Activated gamma-delta T cell treated with anti-CD3 and anti-CD28 coated beads, Interleukin-2, amount 50 U/mL, for 16 hours (primary cell): ENCODE results near the gene TBKBP1.
"Not testable (repeated sequence)": the region's sequence is repeated elsewhere in the genome, so short reads cannot be mapped to it uniquely, and the experiment has no call there.

Experiments used
- DNase-seq: peaks from one replicate; pipeline ENCODE4 v3.0.0-alpha.2; 2020; ENCODE audit warnings: low read depth

Gene TBKBP1

DNA sequence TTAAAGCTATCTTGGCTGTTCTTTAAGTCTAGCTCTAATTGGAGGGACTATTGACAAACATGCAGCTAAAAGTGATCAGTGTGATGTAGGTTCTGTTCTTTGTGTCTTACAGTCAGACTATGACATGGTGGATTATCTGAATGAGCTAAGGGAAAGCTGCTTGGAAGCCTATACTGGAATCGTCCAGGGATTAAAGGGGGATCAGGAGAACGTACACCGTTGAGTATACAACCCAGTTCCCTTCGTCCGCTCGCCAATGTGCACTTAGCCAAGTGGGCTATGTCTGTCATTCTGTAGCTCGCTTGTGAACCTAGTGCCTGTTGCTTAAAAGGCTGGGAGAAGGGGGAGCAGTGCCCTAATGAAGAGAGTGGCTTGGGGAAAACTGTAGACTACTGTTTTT, 15.8 kb upstream of the TBKBP1 start:
- no peak for DNase-seq

DNA sequence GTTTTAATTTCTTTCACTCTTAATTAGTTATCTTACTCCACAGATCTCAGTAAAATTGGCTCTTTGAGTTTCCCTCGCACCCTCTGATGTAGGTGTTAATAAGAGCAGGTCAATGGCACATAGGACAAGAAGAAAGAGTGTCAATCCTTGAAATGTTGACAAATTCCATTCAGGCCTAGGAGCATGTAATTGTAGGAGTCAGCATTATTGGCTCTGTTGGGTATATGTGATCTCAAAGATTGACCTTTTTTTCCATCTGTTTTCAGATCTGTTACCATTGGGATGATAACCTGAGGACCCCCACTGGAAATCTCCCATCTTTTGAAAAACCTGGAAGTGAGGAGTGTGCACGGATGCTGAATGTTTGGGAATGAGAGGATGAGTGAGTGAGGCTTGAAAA, 11.8 kb upstream of the TBKBP1 start:
- DNase-seq = no peak

DNA sequence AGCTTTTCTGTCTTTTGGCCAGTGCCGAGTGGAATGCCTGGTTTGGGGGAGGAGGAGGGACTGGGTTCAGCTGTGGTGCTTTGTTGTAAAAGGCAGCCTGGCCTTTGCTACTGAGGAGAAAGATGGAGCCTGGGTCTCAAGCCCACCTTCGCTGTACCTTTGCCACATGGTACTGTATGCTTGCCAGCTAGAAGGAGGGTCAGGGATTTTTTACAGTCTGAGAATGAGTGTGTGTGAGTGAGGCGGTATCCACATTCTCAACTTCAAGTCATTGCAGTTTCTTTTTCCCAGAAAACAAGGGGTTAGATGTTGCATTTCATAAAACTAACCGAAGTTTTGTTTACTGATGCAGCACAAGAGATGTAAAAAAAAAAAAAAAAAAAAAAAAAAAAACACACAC, 11.2 kb upstream of the TBKBP1 start:
- not testable (repeated sequence) for DNase-seq

DNA sequence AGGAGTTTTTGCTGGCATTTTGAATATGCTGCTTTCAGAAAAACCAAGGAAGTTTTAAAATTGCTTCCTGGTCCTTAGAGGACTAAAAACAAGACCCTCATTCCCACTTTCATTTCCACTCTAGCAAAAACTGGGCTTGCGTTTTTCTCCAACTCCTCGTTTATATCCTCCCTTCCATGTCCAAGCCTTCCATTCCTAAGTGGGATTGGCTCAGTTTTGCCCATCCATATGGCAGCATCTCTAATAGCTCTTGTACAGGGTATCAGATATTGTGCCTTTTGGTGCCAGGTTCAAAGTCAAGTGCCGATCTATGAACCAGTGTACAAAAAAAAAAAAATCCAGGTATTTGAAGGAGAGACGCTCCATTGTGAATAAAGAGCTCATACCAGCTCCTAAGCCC, 9.9 kb upstream of the TBKBP1 start:
- DNase-seq = no peak

DNA sequence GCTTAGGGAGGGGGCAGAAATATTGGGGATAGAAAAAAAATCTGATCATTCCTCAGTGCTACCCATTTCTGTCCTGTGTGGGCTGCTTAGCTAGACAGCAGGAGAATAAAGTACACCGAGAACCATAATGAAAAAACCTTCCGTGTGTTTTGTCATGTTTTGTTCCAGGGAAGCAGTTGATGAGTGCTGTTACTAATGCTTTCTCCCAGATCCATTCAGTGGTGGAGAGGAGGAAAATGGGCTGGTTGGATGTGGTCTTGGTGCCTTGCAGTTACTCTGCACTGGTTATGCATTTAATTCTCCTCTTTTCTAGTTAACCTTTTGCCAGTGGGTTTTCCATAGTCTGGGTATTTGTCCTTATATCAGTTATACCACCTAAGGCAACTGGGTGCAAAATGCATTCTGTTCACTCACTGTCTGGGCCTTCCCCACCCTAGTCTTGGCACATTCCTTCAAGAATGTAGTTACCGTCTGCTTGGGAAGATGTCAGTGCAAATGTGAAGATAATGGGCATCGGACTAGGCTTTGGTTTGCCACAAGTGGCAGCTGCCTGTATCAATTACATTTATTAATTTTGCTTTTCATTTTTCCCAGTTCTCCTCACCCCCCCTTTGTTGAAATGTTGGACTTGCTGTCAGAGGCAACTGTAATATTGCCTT, 9.3 kb upstream of the TBKBP1 start:
- DNase-seq = no peak

DNA sequence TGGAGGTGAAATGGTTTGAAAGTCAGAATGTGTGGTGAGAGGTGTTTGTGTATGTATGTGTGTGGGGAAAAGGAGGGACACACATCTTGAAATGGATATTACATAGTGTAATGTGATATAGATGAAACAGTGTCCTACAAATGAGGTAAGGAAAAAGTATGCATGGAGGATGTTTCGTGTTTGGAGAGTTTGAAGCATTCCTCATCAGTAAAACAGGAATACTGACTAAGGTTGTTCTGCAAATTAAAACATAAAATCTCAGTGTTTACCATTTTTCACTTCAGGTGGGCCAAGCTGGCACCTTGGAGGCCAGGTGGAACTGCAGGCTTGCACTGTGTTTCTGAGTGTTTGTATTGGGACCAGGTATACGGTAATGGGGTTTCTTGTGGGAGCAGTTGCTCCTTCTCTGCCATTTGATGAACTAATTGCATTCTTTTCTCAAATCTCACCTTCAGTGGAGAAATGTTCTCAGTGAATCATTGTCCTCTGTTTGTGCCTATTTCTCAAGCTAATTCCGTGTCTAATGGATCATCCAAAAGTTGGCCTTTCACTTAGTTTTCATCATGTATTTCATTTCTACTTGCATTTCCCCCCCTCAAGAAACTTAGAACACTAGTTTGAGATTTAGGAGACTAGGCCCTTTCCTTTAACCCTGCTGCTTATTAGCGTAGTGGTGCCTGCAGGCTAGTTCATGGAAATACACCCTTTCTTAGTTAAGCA, 8.2 kb upstream of the TBKBP1 start:
- DNase-seq = no peak

DNA sequence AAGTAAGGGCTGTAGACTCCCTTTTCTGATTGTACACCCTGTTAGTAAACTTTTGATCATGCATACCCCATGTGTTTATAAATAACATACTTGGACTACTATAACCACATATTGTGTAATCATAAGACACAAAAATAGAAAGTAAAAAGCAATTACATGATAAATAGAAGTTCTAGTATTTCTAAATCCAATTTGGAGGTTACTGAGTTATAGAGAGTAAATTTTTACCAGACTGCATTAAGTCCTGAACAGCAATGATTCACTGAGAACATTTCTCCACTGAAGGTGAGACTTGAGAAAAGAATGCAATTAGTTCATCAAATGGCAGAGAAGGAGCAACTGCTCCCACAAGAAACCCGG, 7.7 kb upstream of the TBKBP1 start:
- DNase-seq = no peak

DNA sequence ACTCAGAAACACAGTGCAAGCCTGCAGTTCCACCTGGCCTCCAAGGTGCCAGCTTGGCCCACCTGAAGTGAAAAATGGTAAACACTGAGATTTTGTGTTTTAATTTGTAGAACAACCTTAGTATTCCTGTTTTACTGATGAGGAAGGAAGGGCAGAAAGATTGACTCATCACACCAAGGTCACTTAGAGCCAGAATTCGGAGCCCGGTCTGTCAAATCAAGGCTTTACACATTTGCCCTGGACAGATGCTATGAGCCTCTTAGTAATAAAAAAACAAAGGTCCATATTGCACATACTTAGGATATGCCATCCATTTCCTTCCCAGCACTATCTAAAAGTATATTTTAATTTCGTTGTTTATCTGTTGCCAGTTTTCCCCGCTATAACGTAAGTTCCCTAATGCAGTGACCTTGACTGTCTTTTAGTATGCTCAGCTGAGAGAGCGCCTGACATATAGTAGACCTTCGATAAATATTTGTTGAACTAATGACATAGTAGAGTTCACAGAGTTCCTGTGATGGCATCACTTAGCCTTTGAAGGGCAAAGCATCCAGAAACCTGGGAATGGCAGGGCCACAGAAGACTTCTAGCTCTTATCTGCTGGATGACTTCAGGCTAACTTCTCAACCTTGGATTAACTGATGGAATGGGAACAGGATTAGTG, 7.2 kb upstream of the TBKBP1 start:
- DNase-seq = no peak

DNA sequence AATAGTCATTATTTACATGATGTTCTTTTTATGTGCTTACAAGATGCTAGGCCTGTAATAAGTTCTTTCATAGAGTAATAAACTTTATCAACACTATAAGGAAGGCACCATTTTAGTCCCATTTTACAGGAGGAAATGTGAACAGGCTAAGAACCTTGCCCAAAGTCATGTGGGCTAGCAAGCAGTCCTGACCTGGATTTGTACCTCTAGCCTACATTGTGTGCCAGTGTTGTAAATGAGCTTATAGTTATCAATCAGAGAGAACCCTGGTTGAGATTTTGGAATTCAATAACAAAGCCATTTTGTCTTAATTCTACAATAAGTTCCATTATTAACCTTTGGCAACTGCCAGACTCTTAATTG, 6.7 kb upstream of the TBKBP1 start:
- DNase-seq = no peak

DNA sequence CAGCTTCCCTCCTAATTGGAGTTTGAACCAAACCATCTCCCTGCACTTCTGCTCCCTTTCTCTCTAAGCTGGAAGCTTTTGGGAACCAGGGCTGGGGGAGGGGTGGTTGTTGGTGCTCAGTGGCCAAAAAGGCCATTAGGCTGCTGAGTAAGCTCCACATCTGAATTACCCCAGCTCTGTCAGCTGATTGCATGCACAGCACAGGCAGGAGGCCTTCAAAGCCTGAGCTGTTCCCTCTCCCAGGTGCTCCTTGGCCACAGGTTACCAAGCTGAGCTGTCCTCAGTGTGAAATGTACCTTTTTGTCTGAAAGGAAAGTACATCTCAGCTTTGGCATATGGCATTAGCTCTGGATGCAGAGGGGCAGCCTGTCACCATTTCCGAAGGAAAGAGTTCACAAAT, 6.2 kb upstream of the TBKBP1 start:
- no peak for DNase-seq

DNA sequence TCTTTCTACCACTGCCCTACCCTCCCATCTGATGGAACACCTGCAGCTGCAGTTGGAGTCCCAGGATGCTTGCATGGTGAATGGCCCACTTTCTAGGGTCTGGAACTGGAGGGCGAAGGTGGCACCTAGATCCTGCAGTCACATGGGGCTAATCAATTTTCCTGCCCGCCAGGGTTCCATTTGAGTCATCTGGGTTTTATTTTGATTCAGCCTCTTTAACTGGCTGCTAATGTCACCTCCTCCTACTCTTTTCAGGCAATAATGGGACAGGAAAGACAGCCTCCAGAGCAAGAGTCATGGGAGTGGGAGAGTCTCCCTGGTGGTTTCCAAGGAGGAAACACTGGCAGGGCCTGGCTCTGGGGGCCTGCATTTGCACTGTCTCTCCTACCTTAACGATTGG, 3.8 kb upstream of the TBKBP1 start:
- no peak for DNase-seq

DNA sequence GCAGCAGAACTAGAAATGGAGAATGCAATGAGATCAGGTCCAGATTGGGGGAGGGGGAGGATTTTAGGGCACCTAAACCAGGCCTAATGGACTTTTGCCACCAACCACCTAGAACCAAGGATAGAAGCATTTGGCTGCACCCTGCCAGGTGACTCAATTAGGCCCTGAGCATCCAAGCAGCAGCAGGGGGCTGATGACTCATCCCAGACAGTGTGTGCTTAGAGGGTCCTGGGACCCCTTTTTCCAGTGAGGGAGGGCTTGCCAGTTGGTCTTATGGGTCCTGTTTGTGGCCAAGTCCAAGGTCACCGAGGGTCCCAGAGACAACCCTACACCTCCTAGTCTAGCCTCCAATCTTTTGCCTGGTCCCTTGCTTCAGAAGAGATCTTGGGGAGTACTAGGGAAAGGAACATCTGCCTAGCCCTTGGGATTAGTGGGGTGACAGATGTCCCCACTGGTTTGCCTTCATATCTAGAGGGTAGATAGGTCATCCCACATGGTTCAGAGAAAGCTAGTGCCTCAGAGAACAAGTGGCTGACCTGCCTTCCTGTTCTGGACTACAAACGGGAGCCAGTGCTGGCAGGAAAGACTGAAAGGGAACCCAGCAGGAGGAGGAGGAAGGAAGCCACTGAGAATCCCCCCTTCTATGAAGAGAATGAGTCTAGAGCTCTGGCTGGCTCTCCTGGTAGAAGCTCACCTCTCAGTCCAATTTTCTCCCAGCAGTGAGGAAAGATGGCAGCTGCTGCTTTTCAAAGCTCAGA, 1.6 kb upstream of the TBKBP1 start:
- DNase-seq = no peak

DNA sequence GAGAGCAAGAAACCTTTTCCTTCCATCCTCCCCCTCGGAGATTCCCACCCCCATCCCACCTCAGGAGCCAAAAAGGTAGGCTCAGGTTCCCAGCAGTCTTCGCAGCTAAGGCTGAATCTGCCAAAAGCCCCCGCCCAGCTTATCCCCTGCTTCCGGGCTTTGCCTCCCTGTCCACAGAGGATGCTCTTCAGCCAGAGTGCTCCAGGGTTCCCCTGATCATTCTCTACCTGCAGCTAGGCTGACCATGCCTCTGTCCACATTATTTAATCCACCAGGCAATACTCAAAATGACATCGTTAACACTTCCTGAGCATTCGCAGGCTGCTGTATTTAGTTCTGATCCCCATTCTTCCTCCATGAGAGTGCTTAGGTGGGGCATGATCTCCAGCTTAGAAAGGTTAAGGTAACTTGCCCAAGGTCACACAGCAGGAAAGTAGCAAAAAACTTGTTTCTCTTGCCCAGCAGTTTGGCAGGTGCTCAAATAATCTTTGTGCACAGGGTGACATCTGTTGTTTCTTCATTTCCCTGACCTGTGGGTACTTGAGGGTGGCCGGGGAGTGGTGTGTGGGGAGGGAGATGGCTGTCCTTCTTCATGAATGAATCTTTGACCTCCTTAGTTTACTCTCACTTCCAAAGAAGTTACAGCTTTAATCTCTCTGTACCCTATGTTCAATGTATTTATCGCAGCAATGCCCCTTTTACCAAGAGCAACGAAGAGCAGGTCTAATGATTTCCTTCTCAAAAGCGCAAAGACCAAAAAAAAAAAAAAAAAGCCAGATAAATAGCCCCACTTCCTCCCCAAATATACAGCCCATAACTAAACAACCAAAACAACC, 848 bp upstream of the TBKBP1 start:
- DNase-seq = no peak

DNA sequence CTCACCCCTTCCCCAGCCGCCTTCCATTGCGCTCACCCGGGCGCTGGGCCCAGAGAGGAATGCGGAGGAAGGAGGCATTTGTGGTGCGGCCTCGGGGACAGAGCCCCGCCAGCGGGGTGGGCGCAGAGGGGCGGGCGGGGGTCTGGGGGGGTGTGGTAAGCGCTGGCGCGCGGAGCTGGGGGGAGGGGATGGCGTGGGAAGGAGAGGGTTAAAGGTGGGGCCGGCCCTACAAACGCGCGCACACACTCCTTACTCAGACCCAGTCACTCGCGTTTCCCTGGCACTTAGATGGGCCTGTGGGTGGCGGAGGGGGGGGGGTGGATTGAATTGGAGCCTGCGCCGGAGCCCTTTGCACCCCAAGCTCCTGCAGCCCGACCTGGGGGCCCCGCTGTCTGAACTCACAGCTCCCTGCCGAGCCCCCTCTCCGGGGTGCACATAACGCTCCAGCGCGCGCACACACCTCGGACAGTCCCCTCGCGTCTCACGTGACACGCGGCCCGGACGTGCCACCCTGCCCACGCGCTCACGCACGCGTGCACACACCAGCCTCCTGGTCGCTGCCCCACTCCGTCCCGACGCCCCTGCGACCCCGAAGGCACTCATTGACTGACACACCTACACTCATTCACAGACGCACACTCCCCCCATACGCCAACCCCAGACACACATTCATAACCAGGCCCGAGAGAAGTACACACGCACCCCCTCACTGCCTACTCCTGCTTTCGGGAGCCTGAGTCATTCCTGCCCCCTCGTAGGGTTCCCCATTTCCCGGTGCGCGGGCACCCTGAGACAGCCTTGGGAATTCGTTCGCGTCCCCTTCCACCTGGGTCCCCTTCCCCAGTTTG, 844 bp downstream of the TBKBP1 start:
- no peak for DNase-seq

DNA sequence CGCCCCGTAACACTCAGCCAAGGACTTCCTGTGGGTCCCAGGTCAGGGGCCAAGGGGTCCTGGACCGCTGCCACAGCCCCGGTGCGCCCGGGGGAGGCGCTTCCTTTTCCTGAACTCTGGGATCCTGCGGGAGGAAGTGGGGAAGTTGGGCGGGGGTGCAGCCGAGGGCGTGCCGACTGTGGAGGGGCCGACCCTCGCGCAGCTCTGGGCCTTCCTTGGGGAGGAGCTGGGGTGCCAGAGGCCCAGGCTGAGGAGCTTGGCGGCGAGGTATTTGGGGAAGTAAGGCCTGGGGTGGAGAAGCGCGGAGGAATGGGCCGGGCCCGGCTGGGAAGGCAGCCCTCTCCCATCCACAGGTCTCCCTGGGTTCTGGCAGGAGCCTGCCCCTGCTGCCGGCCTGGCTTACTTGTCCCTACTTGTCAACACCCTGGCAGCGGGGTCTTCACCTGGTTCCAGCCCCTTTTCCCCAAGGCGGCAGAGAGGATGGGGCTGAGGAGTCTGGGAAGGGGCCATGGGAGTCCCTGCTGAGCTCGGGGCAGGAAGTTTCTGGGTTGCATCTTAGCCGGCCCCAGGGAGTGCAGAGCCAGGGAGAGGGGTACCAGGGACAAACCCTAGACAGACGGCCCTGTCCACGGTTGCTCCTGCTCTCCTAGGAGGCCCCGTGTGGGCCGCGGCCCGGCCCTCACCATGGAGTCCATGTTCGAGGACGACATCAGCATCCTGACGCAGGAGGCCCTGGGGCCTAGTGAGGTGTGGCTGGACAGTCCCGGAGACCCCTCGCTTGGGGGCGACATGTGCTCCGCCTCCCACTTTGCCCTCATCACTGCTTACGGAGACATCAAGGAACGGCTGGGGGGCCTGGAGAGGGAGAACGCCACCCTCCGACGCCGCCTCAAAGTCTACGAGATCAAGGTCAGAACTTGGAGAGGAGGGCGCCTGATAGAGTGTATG, 1.7 kb downstream of the TBKBP1 start:
- no peak for DNase-seq

DNA sequence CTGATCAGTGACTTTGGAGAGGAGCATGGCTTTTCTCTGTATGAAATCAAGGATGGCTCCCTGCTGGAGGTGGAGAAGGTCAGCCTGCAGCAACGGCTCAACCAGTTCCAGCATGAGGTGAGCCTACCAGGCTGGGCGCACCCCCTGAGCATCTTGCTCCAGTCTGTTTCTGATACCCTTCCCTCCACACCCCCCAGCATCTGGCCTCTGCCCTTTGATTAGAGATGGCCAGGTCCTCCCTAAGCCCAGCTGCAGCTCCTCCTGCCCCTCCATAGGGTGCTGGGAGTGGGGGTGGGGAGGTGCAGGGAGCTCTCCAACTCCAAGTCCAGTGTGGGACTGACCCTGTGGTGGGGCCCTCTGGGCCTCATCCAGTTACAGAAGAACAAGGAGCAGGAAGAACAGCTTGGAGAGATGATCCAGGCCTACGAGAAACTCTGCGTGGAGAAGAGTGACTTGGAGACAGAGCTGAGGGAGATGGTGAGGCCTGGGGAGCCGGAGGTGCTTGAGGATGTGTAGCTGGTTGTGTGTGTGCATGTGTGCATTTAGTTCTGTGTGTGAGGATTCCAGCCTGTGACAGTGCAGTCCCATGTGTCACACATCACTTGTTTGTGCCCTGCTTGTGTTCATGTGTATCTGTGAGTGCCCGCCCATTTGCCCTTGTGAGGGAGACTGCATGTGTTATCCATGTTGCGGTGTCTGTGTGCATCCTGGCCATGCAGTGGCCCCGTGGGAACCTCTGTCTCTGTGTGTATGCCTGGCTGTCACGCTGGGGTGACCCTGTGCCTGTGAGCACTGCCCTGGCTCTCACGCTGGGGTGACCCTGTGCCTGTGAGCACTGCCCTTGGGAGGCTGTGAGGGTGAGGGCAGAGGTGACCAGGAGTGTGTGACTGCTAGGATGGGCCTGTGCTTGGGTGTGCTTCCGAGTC, 3.0 kb downstream of the TBKBP1 start:
- no peak for DNase-seq

DNA sequence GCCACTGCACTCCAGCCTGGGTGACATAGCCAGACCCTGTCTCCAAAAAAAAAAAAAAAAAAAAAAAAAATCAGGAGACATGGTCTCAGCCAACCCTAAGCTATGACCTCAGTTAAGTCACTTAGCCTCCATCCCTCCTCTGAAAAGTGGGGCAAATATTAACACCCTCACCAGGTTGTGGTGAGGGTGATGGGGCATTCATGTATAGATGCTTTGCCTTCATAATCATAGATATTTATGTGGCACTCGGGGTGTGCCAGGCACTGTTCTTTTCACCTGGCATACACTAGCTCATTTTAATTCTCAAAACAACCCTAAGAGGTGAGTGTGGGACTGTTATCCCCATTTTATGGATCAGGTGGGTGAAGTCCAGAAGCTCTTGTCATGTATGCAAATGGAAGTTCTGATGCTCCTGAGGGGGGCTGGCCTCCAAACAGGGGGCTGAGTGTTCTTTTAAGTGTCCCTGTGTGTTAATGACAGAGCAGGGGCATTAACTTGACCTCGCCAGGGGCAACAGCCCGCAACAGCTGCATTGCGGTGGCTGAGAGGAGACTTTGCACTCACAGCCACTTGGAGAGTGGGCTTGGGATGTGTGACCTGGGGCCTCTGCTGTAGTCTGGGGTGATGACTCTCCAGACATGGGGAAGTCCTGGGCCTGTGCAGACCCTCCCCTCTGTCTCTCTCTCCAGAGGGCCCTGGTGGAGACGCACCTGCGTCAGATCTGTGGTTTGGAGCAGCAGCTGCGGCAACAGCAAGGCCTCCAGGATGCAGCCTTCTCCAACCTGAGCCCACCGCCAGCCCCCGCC, 4.1 kb downstream of the TBKBP1 start:
- no peak for DNase-seq
